Heart left ventricle (tissue), 16 donors: ENCODE measurements around the gene HNF1B. TPM values are rescaled to one million over a fixed set of nuclear protein-coding genes. Genes with fewer than 3 reads are reported as not detected.

Experiments used
- ATAC-seq, 4 donors: fragments of 200-7000 bp; cut with Tn5 transposase; one replicate each; pipeline ENCODE4 v1.9.1; 2020 to 2022; ENCODE audit warnings: moderate library complexity in 4 of 4, mild to moderate bottlenecking in 3 of 4, moderate number of reproducible peaks in 1 of 4
- DNase-seq, 5 donors: peaks; one replicate each; pipeline ENCODE4 v3.0.0-alpha.2; 2020
- H3K27ac ChIP-seq, 12 donors: fragments of 200-600 bp; sonication (generic) in 4 of 12; one replicate each; pipeline versions ENCODE4 v1.5.0 to v1.8.0; 2016 to 2022; ENCODE audit warnings: mild to moderate bottlenecking in 2 of 12
- H3K27me3 ChIP-seq, 9 donors: fragments of 200-600 bp; sonication (generic) in 2 of 9; one replicate each; pipeline versions ENCODE4 v1.5.1 to v1.8.0; 2016 to 2022; ENCODE audit warnings: mild to moderate bottlenecking in 3 of 9
- H3K36me3 ChIP-seq, 9 donors: fragments of 200-600 bp; sonication (generic) in 2 of 9; one replicate each; pipeline versions ENCODE4 v1.5.0 to v1.8.0; 2018 to 2022; ENCODE audit warnings: mild to moderate bottlenecking in 2 of 9
- H3K4me1 ChIP-seq, 12 donors: fragments of 200-600 bp; sonication (generic) in 4 of 12; one replicate each; pipeline versions ENCODE4 v1.5.0 to v1.8.0; 2016 to 2022; ENCODE audit warnings: mild to moderate bottlenecking in 3 of 12
- H3K4me3 ChIP-seq, 12 donors: fragments of 200-600 bp; sonication (generic) in 4 of 12; one replicate each; pipeline versions ENCODE4 v1.5.0 to v1.8.0; 2017 to 2022; ENCODE audit warnings: mild to moderate bottlenecking in 9 of 12, moderate library complexity in 4 of 12
- H3K9me3 ChIP-seq, 12 donors: fragments of 200-600 bp; sonication (generic) in 4 of 12; one replicate each; pipeline versions ENCODE4 v1.5.0 to v1.8.0; 2016 to 2022; ENCODE audit warnings: mild to moderate bottlenecking in 1 of 12
- CTCF ChIP-seq, 12 donors: fragments of 200-600 bp; sonication (generic) in 4 of 12; IDR thresholded peaks; one replicate each; pipeline versions ENCODE4 v1.5.0 to v1.8.0; 2018 to 2022; ENCODE audit warnings: antibody characterized with exemption in 12 of 12, mild to moderate bottlenecking in 5 of 12
- POLR2A ChIP-seq, 2 donors: fragments of 450-650 bp; IDR thresholded peaks; one replicate each; pipeline ENCODE4 v1.6.1; 2017; ENCODE audit warnings: antibody characterized with exemption in 2 of 2, mild to moderate bottlenecking in 2 of 2, moderate library complexity in 2 of 2
- WGBS, 4 donors: extraction: QIAGEN DNeasy Blood & Tissue Kit in 2 of 4; methylation state at CpG; one replicate each; pipeline versions ENCODE4 v1.1.5 to v1.1.7; 2013 to 2018; 5-methylcytosine and 5-hydroxymethylcytosine counted together
- intact Hi-C, 10 donors: fragments of 100-400 bp; cut with DNase I; formaldehyde crosslinking; loops; one replicate each; pipeline versions ENCODE4 v1.11.1 to v1.14.2; 2022
- polyA plus RNA-seq, 2 donors: library from polyadenylated mRNA; stranded (reverse); fragments of 200-250 nt; gene quantifications; one replicate each; pipeline ENCODE4 v1.2.3, GENCODE V29; 2013
- total RNA-seq, 9 donors: library from RNA; depleted of rRNA in 2 of 9; stranded (reverse); fragments of >200 nt in 2 of 9; fragmentation: NEBNext Ultra II Directional in 3 of 9; extraction: Animal tissue kit (Norgen Biotek cat#: 25700) in 3 of 9; gene quantifications; one replicate each; pipeline versions ENCODE4 v1.1.0 to v1.2.4, GENCODE V29; 2016 to 2023
- donor health status: ischemic (EF 13 %, LVEDD 7.1; RV severe dilation, severe dysfunction).
- donor health status: healthy with polysubstance abuse.
- donor health status: DM: no; HTN: yes; CAD: no.
- donor health status: DM: no; HTN: no; CAD: no.
- donor health status: ischemic (EF 25% LVEDD 6.9; RV normal size, moderate dysfunction).
- donor health status: ischemic (EF 25% LVEDD 5.7; RV mildly dilated, moderate dysfunction).
- donor health status: healthy.
- donor health status: DM: yes; HTN: yes; CAD: no.
- donor health status: ischemic (EF 35%, LVEDD 5.7; RV mildly dilated, moderate dysfunction).
- donor health status: nonischemic (EF 11% LVEDD 7.7; RV severe dilation, severe dysfunction).
- donor health status: DM: yes; HTN: yes; CAD: no.
- donor health status: PGD.
- donor health status: ischemic (EF 29% LVEDD 5.4; RV normal size, mild dysfunction).
- donor health status: nonischemic (EF 23%, LVEDD 6.1; RV moderate dilation, normal function).

The HNF1B gene
- total and polyA plus RNA-seq, 11 donors, result not detected

- Histone ChIP-seq H3K4me1 (no peaks in the 10 kb centered on the region), H3K27ac (no peak overlapping the region), H3K4me3 (no peak overlapping the region), H3K36me3 (no peaks in the 10 kb centered on the region), H3K9me3 (no peaks in the 10 kb centered on the region), H3K27me3 (peaks cover 0 to 10% (median 0%) of the 10 kb centered on the region in 9 donors)
- intact Hi-C loops, result loop anchor here in 4 of 10 donors (2.0 to 10.0 kb wide), 3 partner anchors 70 to 74 kb away; no protein-coding TSS in a partner anchor
- ATAC-seq (peak; percentile 64 to 94 (median 70)), DNase-seq (peak in 2 of 5 donors; percentile 38 to 42)
- WGBS, 4 donors, result 42 to 49% (median 47%) methylated on average over 6 of the region's 6 CpGs
- no peak for TF ChIP-seq POLR2A (IDR thresholded peaks at IDR 0.05)
- no peak for TF ChIP-seq CTCF (IDR thresholded peaks at IDR 0.05)
Measured at GRCh38 chr17:37700881-37701280, 44.0 kb downstream of the HNF1B start.

- intact Hi-C loops, result no loop called here
- ATAC-seq (no peak), DNase-seq (no peak)
- peaks cover 0 to 9% (median 0%) of the 10 kb centered on the region in 12 donors for H3K9me3 ChIP-seq
- H3K4me3 ChIP-seq, result no peak overlapping the region
- H3K36me3 ChIP-seq, result no peaks in the 10 kb centered on the region
- TF ChIP-seq POLR2A (IDR thresholded peaks at IDR 0.05), result no peak
- no peak for TF ChIP-seq CTCF (IDR thresholded peaks at IDR 0.05)
- no peak overlapping the region for H3K27ac ChIP-seq
- H3K4me1 ChIP-seq, result no peaks in the 10 kb centered on the region
- H3K27me3 ChIP-seq, result peaks cover 0 to 6% (median 0%) of the 10 kb centered on the region in 9 donors
- WGBS, 4 donors, result 81 to 86% (median 85%) methylated on average over 9 to 10 of the region's 10 CpGs
Measured at GRCh38 chr17:37699285-37699973, 45.4 kb downstream of the HNF1B start.

GRCh38 chr17:37698911-37699255 is 46.0 kb downstream of the HNF1B start:
- Histone ChIP-seq H3K4me3 (no peak overlapping the region), H3K9me3 (peaks cover 0 to 9% (median 0%) of the 10 kb centered on the region in 12 donors), H3K27ac (no peak overlapping the region), H3K4me1 (no peaks in the 10 kb centered on the region), H3K36me3 (no peaks in the 10 kb centered on the region), H3K27me3 (peaks cover 0 to 6% (median 0%) of the 10 kb centered on the region in 9 donors)
- TF ChIP-seq POLR2A (IDR thresholded peaks at IDR 0.05) (no peak), CTCF (IDR thresholded peaks at IDR 0.05) (no peak)
- 86 to 94% (median 90%) methylated on average over 4 of the region's 4 CpGs for WGBS, 4 donors
- intact Hi-C loops, result no loop called here
- ATAC-seq (no peak), DNase-seq (no peak)

GRCh38 chr17:37698132-37698910 is 46.5 kb downstream of the HNF1B start:
- TF ChIP-seq POLR2A (IDR thresholded peaks at IDR 0.05) (no peak), CTCF (IDR thresholded peaks at IDR 0.05) (no peak)
- ATAC-seq (no peak), DNase-seq (no peak)
- 80 to 90% (median 84%) methylated on average over 5 of the region's 5 CpGs for WGBS, 4 donors
- H3K27me3 ChIP-seq, result peaks cover 0 to 6% (median 0%) of the 10 kb centered on the region in 9 donors
- no peaks in the 10 kb centered on the region for H3K4me1 ChIP-seq
- H3K36me3 ChIP-seq, result no peaks in the 10 kb centered on the region
- H3K9me3 ChIP-seq, result peaks cover 0 to 9% (median 0%) of the 10 kb centered on the region in 12 donors
- no peak overlapping the region for H3K27ac ChIP-seq
- intact Hi-C loops, result no loop called here
- no peak overlapping the region for H3K4me3 ChIP-seq
